DLD1 (cell line): ENCODE measurements around the gene SEZ6L2.
"Not testable (repeated sequence)": the region's sequence is repeated elsewhere in the genome, so short reads cannot be mapped to it uniquely, and the experiment has no call there.

Experiments
- in situ Hi-C: cut with HindIII; loops from 2 replicates; pipeline ENCODE4 v1.10.0; 2017; ENCODE audit warnings: low sequenced_read_pairs

Gene SEZ6L2

GRCh38 chr16:29910819-29911675 lies 11.7 kb upstream of the SEZ6L2 start:
- in situ Hi-C loops, result no loop called here

GRCh38 chr16:29909851-29910250 lies 10.5 kb upstream of the SEZ6L2 start:
- in situ Hi-C loops, result not testable (repeated sequence)

- in situ Hi-C loops, result no loop called here
These were observed 10.0 kb upstream of the SEZ6L2 start for GRCh38 chr16:29909391-29909790.

- in situ Hi-C loops, result no loop called here
These were observed 9.4 kb upstream of the SEZ6L2 start for GRCh38 chr16:29908719-29909220.

GRCh38 chr16:29907973-29908372 lies 8.6 kb upstream of the SEZ6L2 start:
- in situ Hi-C loops, result no loop called here

GRCh38 chr16:29906520-29907244 lies 7.3 kb upstream of the SEZ6L2 start:
- in situ Hi-C loops, result no loop called here

GRCh38 chr16:29905668-29906067 lies 6.3 kb upstream of the SEZ6L2 start:
- in situ Hi-C loops, result no loop called here

- in situ Hi-C loops, result no loop called here
These were observed 5.6 kb upstream of the SEZ6L2 start for GRCh38 chr16:29904947-29905346.

GRCh38 chr16:29903590-29903989 lies 4.2 kb upstream of the SEZ6L2 start:
- in situ Hi-C loops, result no loop called here

GRCh38 chr16:29901607-29901945 lies 2.2 kb upstream of the SEZ6L2 start:
- in situ Hi-C loops, result no loop called here

GRCh38 chr16:29900888-29901606 lies 1.7 kb upstream of the SEZ6L2 start:
- in situ Hi-C loops, result no loop called here

GRCh38 chr16:29900102-29900887 lies 945 bp upstream of the SEZ6L2 start, which contains the start of gene ASPHD1:
Gene ASPHD1, plus strand, starts transcription at chr16:29900488. Its CDS starts 484 bp downstream, at chr16:29900972.
- in situ Hi-C loops, result no loop called here

- in situ Hi-C loops, result no loop called here
These were observed 390 bp downstream of the SEZ6L2 start for GRCh38 chr16:29898804-29899515.

- in situ Hi-C loops, result no loop called here
These were observed 1.1 kb downstream of the SEZ6L2 start for GRCh38 chr16:29898135-29898803.

GRCh38 chr16:29897333-29897732 lies 2.0 kb downstream of the SEZ6L2 start:
- in situ Hi-C loops, result no loop called here

GRCh38 chr16:29896841-29897240 lies 2.5 kb downstream of the SEZ6L2 start:
- in situ Hi-C loops, result no loop called here

- in situ Hi-C loops, result no loop called here
These were observed 5.0 kb downstream of the SEZ6L2 start for GRCh38 chr16:29894352-29894751.

- in situ Hi-C loops, result no loop called here
These were observed 5.8 kb downstream of the SEZ6L2 start for GRCh38 chr16:29893553-29893952.

GRCh38 chr16:29892458-29892813 lies 6.9 kb downstream of the SEZ6L2 start:
- in situ Hi-C loops, result no loop called here
